CD4-positive, alpha-beta memory T cell (primary cell): Measurements from ENCODE around the gene TRPC4AP. TPM values are rescaled to one million over a fixed set of nuclear protein-coding genes. Genes with fewer than 3 reads are reported as not detected.
A peak's percentile ranks its signal among the peaks of the same experiment; 100 is the strongest.

Experiments
- CTCF ChIA-PET: fragments of 350-600 bp; sonication (Branson Sonifier 250); formaldehyde crosslinking; loops from one replicate; lab custom pipeline; 2021; ENCODE audit warnings: inconsistent platforms; ENCODE audit not compliant: partially characterized antibody; lab: Charles Lee
- POLR2A ChIA-PET: fragments of 350-600 bp; sonication (Branson Sonifier 250); formaldehyde crosslinking; loops from one replicate; lab custom pipeline; 2021; ENCODE audit not compliant: partially characterized antibody; lab: Charles Lee
- DNase-seq, 5 donors: peaks; one replicate each; pipeline versions ENCODE4 v3.0.0 to v3.0.0-alpha.2; 2020 to 2022; ENCODE audit warnings: mixed read lengths in 1 of 5
- H3K27ac ChIP-seq: one replicate; pipeline ENCODE4 v1.7.0; 2013; ENCODE audit warnings: low read depth, low read length
- H3K27me3 ChIP-seq: 2 replicates; pipeline ENCODE4 v1.7.0; 2013; ENCODE audit warnings: mild to moderate bottlenecking, low read length, moderate library complexity; ENCODE audit not compliant: insufficient read depth
- H3K36me3 ChIP-seq: 2 replicates; pipeline ENCODE4 v1.7.0; 2013; ENCODE audit warnings: mild to moderate bottlenecking, low read length, moderate library complexity; ENCODE audit not compliant: insufficient read depth
- H3K4me1 ChIP-seq: 2 replicates; pipeline ENCODE4 v1.7.0; 2013; ENCODE audit warnings: mild to moderate bottlenecking, low read length, moderate library complexity; ENCODE audit not compliant: insufficient read depth
- H3K4me3 ChIP-seq, 2 donors: one replicate each; pipeline ENCODE4 v1.7.0; 2013; ENCODE audit warnings: low read length in 2 of 2, mild to moderate bottlenecking in 1 of 2
- H3K9me3 ChIP-seq, 2 donors: one replicate each; pipeline ENCODE4 v1.7.0; 2013; ENCODE audit warnings: low read length in 2 of 2, control low read depth in 1 of 2; ENCODE audit not compliant: control insufficient read depth in 1 of 2
- H3K27ac Mint-ChIP-seq, 7 donors: one replicate each; pipeline ENCODE4 v1.8.0; 2020 to 2021; ENCODE audit warnings: mixed read lengths in 7 of 7, mild to moderate bottlenecking in 6 of 7, inconsistent platforms in 3 of 7, moderate library complexity in 3 of 7
- H3K27me3 Mint-ChIP-seq, 2 donors: one replicate each; pipeline ENCODE4 v1.8.0; 2020 to 2021; ENCODE audit warnings: mixed read lengths in 2 of 2
- H3K36me3 Mint-ChIP-seq, 2 donors: one replicate each; pipeline ENCODE4 v1.8.0; 2020 to 2021; ENCODE audit warnings: mixed read lengths in 2 of 2, inconsistent platforms in 1 of 2, mild to moderate bottlenecking in 1 of 2
- H3K4me1 Mint-ChIP-seq, 4 donors: one replicate each; pipeline ENCODE4 v1.8.0; 2020 to 2021; ENCODE audit warnings: mixed read lengths in 4 of 4, mild to moderate bottlenecking in 1 of 4
- H3K4me3 Mint-ChIP-seq, 8 donors: one replicate each; pipeline ENCODE4 v1.8.0; 2020 to 2021; ENCODE audit warnings: mixed read lengths in 8 of 8, mild to moderate bottlenecking in 7 of 8, moderate library complexity in 6 of 8, inconsistent platforms in 3 of 8
- H3K9me3 Mint-ChIP-seq, 8 donors: one replicate each; pipeline ENCODE4 v1.8.0; 2020 to 2021; ENCODE audit warnings: mixed read lengths in 8 of 8, mild to moderate bottlenecking in 5 of 8, inconsistent platforms in 3 of 8, moderate library complexity in 1 of 8
- intact Hi-C: fragments of 100-400 bp; cut with micrococcal nuclease; formaldehyde crosslinking; loops from one replicate; pipeline ENCODE4 v1.15.1; 2023
- polyA plus RNA-seq, 2 donors: library from polyadenylated mRNA; unstranded; fragments of 300-500 nt; fragmentation: Illumina TruSeq; gene quantifications; one replicate each; pipeline ENCODE4 v1.2.3, GENCODE V29; 2021
- total RNA-seq, 2 experiments: library from RNA; stranded (reverse); gene quantifications; one replicate each; pipeline ENCODE4 v1.2.3, GENCODE V29; 2021

The TRPC4AP gene
- total and polyA plus RNA-seq, 4 experiments from 2014 or later, result 61.2 to 81.6 (median 63.8) TPM

GRCh38 chr20:35131934-35132333 lies 39.3 kb upstream of the TRPC4AP start:
- intact Hi-C loops, result no loop called here
- Mint-ChIP-seq H3K9me3 (no peaks in the 10 kb centered on the region), H3K27me3 (no peaks in the 10 kb centered on the region), H3K27ac (peak overlapping the region in 1 of 7 donors; percentile 35), H3K36me3 (peaks cover 35 to 64% of the 10 kb centered on the region in 2 donors), H3K4me1 (peaks cover 0 to 3% (median under 1%) of the 10 kb centered on the region in 4 donors), H3K4me3 (no peak overlapping the region)
- H3K4me3 ChIP-seq, result no peak overlapping the region
- H3K27me3 ChIP-seq, result no peaks in the 10 kb centered on the region
- H3K36me3 ChIP-seq, result peaks cover 44% of the 10 kb centered on the region
- POLR2A ChIA-PET, result interaction anchor here (0.6 kb wide), 1 partner anchor 31 kb away, joined by 4 read pairs; no protein-coding TSS in a partner anchor
- no peak for DNase-seq
- no peaks in the 10 kb centered on the region for H3K9me3 ChIP-seq
- CTCF ChIA-PET, result interaction anchor here (1.9 kb wide), 1 partner anchor 13 kb away, joined by 4 read pairs; no protein-coding TSS in a partner anchor
- no peak overlapping the region for H3K27ac ChIP-seq
- no peaks in the 10 kb centered on the region for H3K4me1 ChIP-seq

- ChIA-PET POLR2A (no interaction called here), CTCF (interaction anchor here (1.7 kb wide), 1 partner anchor 295 kb away, joined by 3 read pairs; no protein-coding TSS in a partner anchor)
- H3K4me1 ChIP-seq, result no peaks in the 10 kb centered on the region
- no peaks in the 10 kb centered on the region for H3K27me3 ChIP-seq
- H3K27ac ChIP-seq, result no peak overlapping the region
- no peaks in the 10 kb centered on the region for H3K9me3 ChIP-seq
- no peak for DNase-seq
- Mint-ChIP-seq H3K27ac (no peak overlapping the region), H3K9me3 (no peaks in the 10 kb centered on the region), H3K4me3 (no peak overlapping the region), H3K27me3 (no peaks in the 10 kb centered on the region), H3K4me1 (peaks cover 0 to 3% (median under 1%) of the 10 kb centered on the region in 4 donors), H3K36me3 (peaks cover 36 to 66% of the 10 kb centered on the region in 2 donors)
- intact Hi-C loops, result no loop called here
- no peak overlapping the region for H3K4me3 ChIP-seq
- peaks cover 41% of the 10 kb centered on the region for H3K36me3 ChIP-seq
Measured at GRCh38 chr20:35129647-35130069, 37.1 kb upstream of the TRPC4AP start.

- H3K9me3 ChIP-seq, result no peaks in the 10 kb centered on the region
- ChIA-PET CTCF (interaction anchor here (0.7 kb wide), 1 partner anchor 30 kb away, joined by 4 read pairs; no protein-coding TSS in a partner anchor), POLR2A (no interaction called here)
- Mint-ChIP-seq H3K4me1 (peaks cover 0 to 2% (median under 1%) of the 10 kb centered on the region in 4 donors), H3K9me3 (no peaks in the 10 kb centered on the region), H3K36me3 (peaks cover 42 to 69% of the 10 kb centered on the region in 2 donors), H3K27ac (peak overlapping the region in 2 of 7 donors; percentile 58 to 76), H3K27me3 (no peaks in the 10 kb centered on the region), H3K4me3 (no peak overlapping the region)
- no peaks in the 10 kb centered on the region for H3K27me3 ChIP-seq
- no peaks in the 10 kb centered on the region for H3K4me1 ChIP-seq
- intact Hi-C loops, result no loop called here
- no peak overlapping the region for H3K4me3 ChIP-seq
- no peak for DNase-seq
- H3K27ac ChIP-seq, result no peak overlapping the region
- peaks cover 54% of the 10 kb centered on the region for H3K36me3 ChIP-seq
Measured at GRCh38 chr20:35125753-35126152, 33.1 kb upstream of the TRPC4AP start.

- DNase-seq, result no peak
- Histone ChIP-seq H3K36me3 (peaks cover 77% of the 10 kb centered on the region), H3K4me3 (no peak overlapping the region), H3K4me1 (no peaks in the 10 kb centered on the region), H3K27ac (no peak overlapping the region), H3K9me3 (no peaks in the 10 kb centered on the region), H3K27me3 (no peaks in the 10 kb centered on the region)
- Mint-ChIP-seq H3K27ac (peak overlapping the region in 1 of 7 donors; percentile 43), H3K9me3 (no peaks in the 10 kb centered on the region), H3K27me3 (no peaks in the 10 kb centered on the region), H3K4me3 (no peak overlapping the region), H3K4me1 (peaks cover 0 to 2% (median under 1%) of the 10 kb centered on the region in 4 donors), H3K36me3 (peaks cover 64 to 84% of the 10 kb centered on the region in 2 donors)
- POLR2A ChIA-PET, result no interaction called here
- intact Hi-C loops, result no loop called here
- CTCF ChIA-PET, result interaction anchor here (0.8 kb wide), 1 partner anchor 11 kb away, joined by 3 read pairs; no protein-coding TSS in a partner anchor
Measured at GRCh38 chr20:35122756-35123405, 30.3 kb upstream of the TRPC4AP start.

GRCh38 chr20:35121186-35121585 lies 28.6 kb upstream of the TRPC4AP start:
- intact Hi-C loops, result no loop called here
- CTCF ChIA-PET, result interaction anchor here (0.7 kb wide), 1 partner anchor 25 kb away, joined by 3 read pairs; no protein-coding TSS in a partner anchor
- no peaks in the 10 kb centered on the region for H3K9me3 Mint-ChIP-seq
- H3K36me3 Mint-ChIP-seq, result peaks cover 62 to 87% of the 10 kb centered on the region in 2 donors
- Histone ChIP-seq H3K4me1 (no peaks in the 10 kb centered on the region), H3K4me3 (no peak overlapping the region), H3K27me3 (no peaks in the 10 kb centered on the region), H3K27ac (no peak overlapping the region), H3K36me3 (peaks cover 74% of the 10 kb centered on the region), H3K9me3 (no peaks in the 10 kb centered on the region)
- H3K27ac Mint-ChIP-seq, result no peak overlapping the region
- no peaks in the 10 kb centered on the region for H3K27me3 Mint-ChIP-seq
- H3K4me1 Mint-ChIP-seq, result no peaks in the 10 kb centered on the region
- POLR2A ChIA-PET, result no interaction called here
- no peak overlapping the region for H3K4me3 Mint-ChIP-seq
- DNase-seq, result no peak

- DNase-seq, result no peak
- Histone ChIP-seq H3K4me3 (no peak overlapping the region), H3K36me3 (peaks cover 78% of the 10 kb centered on the region), H3K9me3 (no peaks in the 10 kb centered on the region), H3K4me1 (no peaks in the 10 kb centered on the region), H3K27ac (no peak overlapping the region), H3K27me3 (no peaks in the 10 kb centered on the region)
- Mint-ChIP-seq H3K36me3 (peaks cover 64 to 89% of the 10 kb centered on the region in 2 donors), H3K27ac (peak overlapping the region in 3 of 7 donors; percentile 8 to 18 (median 11)), H3K4me1 (no peaks in the 10 kb centered on the region), H3K4me3 (no peak overlapping the region), H3K27me3 (no peaks in the 10 kb centered on the region), H3K9me3 (no peaks in the 10 kb centered on the region)
- CTCF ChIA-PET, result interaction anchor here (1.4 kb wide), 1 partner anchor 24 kb away, joined by 8 read pairs; no protein-coding TSS in a partner anchor
- POLR2A ChIA-PET, result interaction anchor here (1.1 kb wide), 1 partner anchor 108 kb away, joined by 3 read pairs; no protein-coding TSS in a partner anchor
- intact Hi-C loops, result no loop called here
Measured at GRCh38 chr20:35120012-35120701, 27.6 kb upstream of the TRPC4AP start.

GRCh38 chr20:35117629-35118028 lies 25.0 kb upstream of the TRPC4AP start:
- Histone ChIP-seq H3K4me3 (no peak overlapping the region), H3K36me3 (peaks cover 55% of the 10 kb centered on the region), H3K9me3 (no peaks in the 10 kb centered on the region), H3K4me1 (no peaks in the 10 kb centered on the region), H3K27me3 (no peaks in the 10 kb centered on the region), H3K27ac (no peak overlapping the region)
- ChIA-PET POLR2A (no interaction called here), CTCF (interaction anchor here (1.1 to 1.3 kb wide), 2 partner anchors 25 to 91 kb away, joined by 3 read pairs; partner anchors contain the start of gene TRPC4AP)
- no peak for DNase-seq
- Mint-ChIP-seq H3K27ac (peak overlapping the region in 3 of 7 donors; percentile 15 to 74 (median 53)), H3K4me1 (no peaks in the 10 kb centered on the region), H3K27me3 (no peaks in the 10 kb centered on the region), H3K36me3 (peaks cover 47 to 75% of the 10 kb centered on the region in 2 donors), H3K9me3 (no peaks in the 10 kb centered on the region), H3K4me3 (peak overlapping the region in 1 of 8 donors; percentile 2)
- intact Hi-C loops, result no loop called here
